ENCODE measurements around the gene LMNTD2.

GRCh38 chr11:607020-607780, 46.7 kb upstream of the LMNTD2 start:
- TF ChIP-seq CTCF (IDR thresholded peaks at IDR 0.05) (no peak), POLR2A (IDR thresholded peaks at IDR 0.05) (no peak)

Measured in tibial nerve (tissue), 3 donors.